Transverse colon (tissue), 4 donors: Measurements from ENCODE around the gene SERHL2. TPM values are rescaled to one million over a fixed set of nuclear protein-coding genes. Genes with fewer than 3 reads are reported as not detected.

Source experiments
- DNase-seq: peaks from one replicate; pipeline ENCODE4 v3.0.0-alpha.2; 2019
- H3K27ac ChIP-seq, 4 donors: fragments of 200-600 bp; sonication (generic); 2 replicates each; pipeline ENCODE4 v1.5.1; 2016 to 2018; ENCODE audit warnings: inconsistent platforms in 4 of 4
- H3K27me3 ChIP-seq: fragments of 200-600 bp; sonication (generic); 2 replicates; pipeline ENCODE4 v1.5.1; 2017; ENCODE audit warnings: inconsistent platforms
- H3K36me3 ChIP-seq, 4 donors: fragments of 200-600 bp; sonication (generic); 2 replicates each; pipeline ENCODE4 v1.5.1; 2017 to 2019; ENCODE audit warnings: inconsistent platforms in 4 of 4
- H3K4me1 ChIP-seq, 4 donors: fragments of 200-600 bp; sonication (generic); 2 replicates each; pipeline ENCODE4 v1.5.1; 2017 to 2020; ENCODE audit warnings: inconsistent platforms in 4 of 4
- H3K4me3 ChIP-seq, 4 donors: fragments of 200-600 bp; sonication (generic); 1 replicate in 1 of 4; 2 replicates in 3 of 4; pipeline versions ENCODE4 v1.5.1 to v1.6.1; 2017 to 2019; ENCODE audit warnings: inconsistent platforms in 4 of 4
- H3K9me3 ChIP-seq, 2 donors: fragments of 200-600 bp; sonication (generic); 2 replicates each; pipeline ENCODE4 v1.5.1; 2017 to 2019; ENCODE audit warnings: inconsistent platforms in 2 of 2
- EP300 ChIP-seq: sonication (generic); formaldehyde crosslinking; IDR thresholded peaks from one replicate; pipeline ENCODE4 v1.6.1; 2017; ENCODE audit warnings: antibody characterized with exemption, low read depth
- POLR2A ChIP-seq: fragments of 450-650 bp; IDR thresholded peaks from one replicate; pipeline ENCODE4 v1.6.1; 2016; ENCODE audit warnings: antibody characterized with exemption, mild to moderate bottlenecking, moderate library complexity
- POLR2AphosphoS5 ChIP-seq, 3 donors: sonication (generic); formaldehyde crosslinking; IDR thresholded peaks; one replicate each; pipeline ENCODE4 v1.6.1; 2016; ENCODE audit warnings: antibody characterized with exemption in 3 of 3
- WGBS, 2 donors: methylation state at CpG; one replicate each; pipeline ENCODE4 v1.1.5; 2018; ENCODE audit warnings: low coverage in 1 of 2; 5-methylcytosine and 5-hydroxymethylcytosine counted together
- in situ Hi-C, 4 donors: fragments of 200-750 bp; cut with MboI; loops; one replicate each; pipeline versions ENCODE4 v1.15.0 to v1.15.1; 2017; ENCODE audit warnings: low sequenced_read_pairs in 3 of 4, low pct_ligation_motif_present in 1 of 4, low pct_unique_long_range_greater_than_20kb in 1 of 4
- intact Hi-C: fragments of 100-400 bp; cut with DNase I; formaldehyde crosslinking; loops from one replicate; pipeline ENCODE4 v1.15.1; 2023; ENCODE audit warnings: low total_unique reads
- total RNA-seq, 4 donors: library from RNA; depleted of rRNA; stranded (reverse); fragments of >200 nt; gene quantifications; one replicate each; pipeline ENCODE4 v1.1.0, GENCODE V29; 2016
- TF ChIP-seq, protein P1 (sequence below), 5 experiments: fragments of 200-600 bp in 3 of 5; fragments of 450-650 bp in 2 of 5; sonication (generic) in 3 of 5; IDR thresholded peaks; 1 replicate in 2 of 5; 2 replicates in 3 of 5; pipeline ENCODE4 v1.5.1; 2016 to 2017; ENCODE audit warnings: antibody characterized with exemption in 5 of 5, inconsistent platforms in 3 of 5, mild to moderate bottlenecking in 2 of 5, moderate library complexity in 1 of 5

Gene SERHL2
- total RNA-seq, 4 donors from 2014 or later: 0.95 to 2.0 TPM; not detected in 2

DNA sequence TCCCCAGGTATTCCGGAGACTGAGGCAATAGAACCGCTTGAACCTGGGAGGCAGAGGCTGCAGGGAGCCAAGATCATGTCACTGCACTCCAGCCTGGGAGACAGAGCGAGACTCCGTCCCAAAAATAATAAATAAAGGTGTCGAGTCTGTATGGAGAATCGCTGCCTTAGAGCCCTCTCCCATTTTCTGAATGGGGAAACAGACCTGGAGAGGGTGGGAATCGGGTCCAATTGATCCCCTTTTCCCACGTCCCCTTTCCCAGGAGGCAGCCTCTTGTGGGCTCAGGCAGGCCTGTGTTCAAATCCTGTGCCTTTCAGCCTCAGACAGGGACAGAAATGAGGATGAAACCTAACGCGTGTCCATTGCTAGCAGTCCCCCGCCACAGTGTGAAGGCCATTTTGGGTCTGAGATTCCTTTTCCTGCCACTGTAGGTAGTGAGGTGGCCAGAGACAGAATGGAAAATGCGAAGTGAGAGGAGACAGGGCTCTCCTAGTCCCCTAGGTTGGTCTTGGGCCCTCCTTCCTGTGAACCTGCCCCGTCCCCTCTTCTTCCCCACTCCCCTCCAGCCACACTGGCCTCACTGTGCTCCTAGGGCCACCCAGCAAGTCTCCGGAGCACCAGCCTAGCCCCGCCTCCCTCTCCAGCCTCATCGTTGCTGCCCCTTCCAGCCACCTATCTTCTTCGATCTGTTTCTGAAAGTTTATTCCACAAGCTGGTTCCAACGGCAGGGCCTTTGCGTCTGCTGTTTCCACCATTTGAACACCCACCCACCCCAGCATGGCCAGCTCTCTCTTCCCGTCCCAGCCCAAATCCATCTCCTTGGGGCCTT is 63.6 kb downstream of the SERHL2 start:
- H3K27me3 ChIP-seq: no peaks in the 10 kb centered on the region
- no peaks in the 10 kb centered on the region for H3K9me3 ChIP-seq
- TF ChIP-seq POLR2AphosphoS5 (IDR thresholded peaks at IDR 0.05): peak in 1 of 3 donors; percentile 12
- TF ChIP-seq POLR2A: no peak
- peak overlapping the region; percentile 93 to 98 (median 96) for H3K27ac ChIP-seq
- in situ Hi-C loops: no loop called here
- H3K4me1 ChIP-seq: peaks cover 35 to 67% (median 58%) of the 10 kb centered on the region in 4 donors
- DNase-seq: no peak
- WGBS, 2 donors: 20 to 75% methylated on average over 1 to 20 of the region's 20 CpGs
- H3K4me3 ChIP-seq: no peak overlapping the region
- no peaks in the 10 kb centered on the region for H3K36me3 ChIP-seq
- intact Hi-C loops: no loop called here

DNA sequence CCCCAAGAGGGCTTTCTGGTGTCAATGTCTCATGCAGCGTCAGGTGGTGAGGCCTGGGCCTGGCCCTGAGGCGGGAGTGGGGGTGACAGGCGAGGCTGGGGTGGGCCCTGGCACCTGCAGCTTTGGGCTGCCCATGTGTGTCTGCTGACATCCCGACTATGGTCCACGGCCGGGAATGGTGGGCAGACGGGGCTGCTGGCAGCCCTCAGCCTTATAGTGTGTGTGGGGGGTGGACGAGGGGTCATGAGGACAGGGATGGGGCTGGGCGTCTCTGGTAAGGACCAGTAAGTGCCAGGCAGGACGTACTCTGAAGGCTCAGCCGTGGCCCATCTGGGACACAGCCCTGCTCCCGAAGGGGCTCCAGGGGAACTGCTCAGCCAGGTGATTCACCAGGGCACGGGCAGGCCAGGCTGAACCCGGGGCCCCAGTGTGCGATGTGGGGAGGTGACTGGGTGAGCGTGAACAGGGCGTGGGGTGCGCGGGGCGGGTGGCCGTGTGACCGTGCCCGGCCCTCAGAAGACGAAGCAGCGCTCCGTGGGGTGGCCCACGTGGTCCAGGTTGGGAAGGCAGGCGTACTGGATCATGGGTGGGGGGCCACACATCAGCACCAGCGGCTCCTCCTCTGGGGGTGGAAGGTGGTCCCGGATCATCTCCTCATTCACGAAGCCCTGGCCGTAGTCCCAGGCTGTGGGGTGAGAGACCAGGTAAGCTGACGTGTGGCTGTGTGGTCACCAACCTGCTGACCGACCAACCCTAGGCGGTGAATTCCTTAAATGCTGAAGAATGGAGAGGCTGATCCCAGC is 65.7 kb downstream of the SERHL2 start:
- peak overlapping the region; percentile 82 to 88 (median 85) for H3K27ac ChIP-seq
- TF ChIP-seq POLR2A (no peak), EP300 (no peak), POLR2AphosphoS5 (IDR thresholded peaks at IDR 0.05) (no peak)
- TF ChIP-seq, protein P1, sequence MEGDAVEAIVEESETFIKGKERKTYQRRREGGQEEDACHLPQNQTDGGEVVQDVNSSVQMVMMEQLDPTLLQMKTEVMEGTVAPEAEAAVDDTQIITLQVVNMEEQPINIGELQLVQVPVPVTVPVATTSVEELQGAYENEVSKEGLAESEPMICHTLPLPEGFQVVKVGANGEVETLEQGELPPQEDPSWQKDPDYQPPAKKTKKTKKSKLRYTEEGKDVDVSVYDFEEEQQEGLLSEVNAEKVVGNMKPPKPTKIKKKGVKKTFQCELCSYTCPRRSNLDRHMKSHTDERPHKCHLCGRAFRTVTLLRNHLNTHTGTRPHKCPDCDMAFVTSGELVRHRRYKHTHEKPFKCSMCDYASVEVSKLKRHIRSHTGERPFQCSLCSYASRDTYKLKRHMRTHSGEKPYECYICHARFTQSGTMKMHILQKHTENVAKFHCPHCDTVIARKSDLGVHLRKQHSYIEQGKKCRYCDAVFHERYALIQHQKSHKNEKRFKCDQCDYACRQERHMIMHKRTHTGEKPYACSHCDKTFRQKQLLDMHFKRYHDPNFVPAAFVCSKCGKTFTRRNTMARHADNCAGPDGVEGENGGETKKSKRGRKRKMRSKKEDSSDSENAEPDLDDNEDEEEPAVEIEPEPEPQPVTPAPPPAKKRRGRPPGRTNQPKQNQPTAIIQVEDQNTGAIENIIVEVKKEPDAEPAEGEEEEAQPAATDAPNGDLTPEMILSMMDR (IDR thresholded peaks at IDR 0.05): no peak
- no peak overlapping the region for H3K4me3 ChIP-seq
- DNase-seq: peak; percentile 16
- no peaks in the 10 kb centered on the region for H3K9me3 ChIP-seq
- in situ Hi-C loops: no loop called here
- peaks cover 33 to 63% (median 59%) of the 10 kb centered on the region in 4 donors for H3K4me1 ChIP-seq
- intact Hi-C loops: no loop called here
- H3K27me3 ChIP-seq: no peaks in the 10 kb centered on the region
- WGBS, 2 donors: 91% methylated on average over 26 of the region's 35 CpGs; no CpG with 5 or more reads in 1 of the 2 donors
- H3K36me3 ChIP-seq: no peaks in the 10 kb centered on the region

DNA sequence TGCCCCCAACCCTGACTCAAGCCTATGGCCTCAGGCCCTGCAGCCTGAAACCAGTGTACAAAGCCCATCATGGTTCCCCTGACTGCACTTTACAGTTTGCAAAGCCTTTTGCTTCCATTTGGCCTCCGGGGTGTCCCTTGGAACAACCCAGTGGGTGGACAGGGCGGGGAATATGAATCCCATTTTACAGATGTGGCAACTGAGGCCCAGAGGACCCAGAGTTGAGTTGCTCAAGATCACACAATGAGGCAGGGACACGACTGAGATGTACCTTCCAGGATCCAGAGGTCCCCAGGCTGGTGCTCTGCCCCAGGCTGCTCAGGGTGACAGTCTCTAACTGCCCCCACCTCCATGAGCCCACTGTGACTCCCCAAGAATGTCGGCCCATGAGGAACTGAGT is 66.3 kb downstream of the SERHL2 start:
- H3K27ac ChIP-seq: peak overlapping the region; percentile 82 to 88 (median 85)
- no peak for DNase-seq
- no peaks in the 10 kb centered on the region for H3K9me3 ChIP-seq
- in situ Hi-C loops: no loop called here
- no peaks in the 10 kb centered on the region for H3K27me3 ChIP-seq
- no peaks in the 10 kb centered on the region for H3K36me3 ChIP-seq
- TF ChIP-seq, protein P1 (IDR thresholded peaks at IDR 0.05): no peak
- TF ChIP-seq POLR2A (no peak), EP300 (no peak), POLR2AphosphoS5 (IDR thresholded peaks at IDR 0.05) (no peak)
- no peak overlapping the region for H3K4me3 ChIP-seq
- peaks cover 36 to 63% (median 59%) of the 10 kb centered on the region in 4 donors for H3K4me1 ChIP-seq
- WGBS, 2 donors: 87% methylated on average over 3 of the region's 4 CpGs; no CpG with 5 or more reads in 1 of the 2 donors
- intact Hi-C loops: no loop called here

DNA sequence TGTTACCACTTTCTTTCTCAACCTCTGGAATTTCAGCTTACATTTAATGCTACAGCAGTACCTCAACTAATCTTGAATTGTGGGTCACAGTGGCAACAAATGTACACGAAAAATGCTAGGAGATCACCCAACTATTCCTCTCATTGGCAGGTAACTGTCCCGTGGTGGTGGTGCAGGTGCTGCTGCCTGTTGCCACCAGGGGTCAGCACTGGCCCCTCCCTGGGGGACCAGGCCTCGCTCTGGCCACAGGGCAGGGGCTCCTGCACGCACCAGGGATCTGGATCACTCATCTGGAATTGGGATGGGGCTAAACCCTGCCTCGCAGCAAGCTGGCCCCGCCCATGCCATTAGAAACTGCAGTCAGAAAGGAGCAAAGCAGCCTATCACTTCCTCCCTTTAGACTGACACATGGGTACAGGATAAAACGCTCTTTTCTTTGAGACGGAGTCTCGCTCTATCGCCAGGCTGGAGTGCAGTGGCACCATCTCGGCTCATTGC is 67.8 kb downstream of the SERHL2 start:
- 35% methylated on average over 11 of the region's 11 CpGs; no CpG with 5 or more reads in 1 of the 2 donors for WGBS, 2 donors
- Histone ChIP-seq H3K9me3 (no peaks in the 10 kb centered on the region), H3K27me3 (no peaks in the 10 kb centered on the region), H3K4me3 (no peak overlapping the region), H3K4me1 (peaks cover 32 to 50% (median 49%) of the 10 kb centered on the region in 4 donors), H3K27ac (peak overlapping the region; percentile 82 to 88 (median 85)), H3K36me3 (peaks cover 0 to 11% (median 4%) of the 10 kb centered on the region in 4 donors)
- in situ Hi-C loops: no loop called here
- TF ChIP-seq EP300 (no peak), POLR2A (no peak), POLR2AphosphoS5 (IDR thresholded peaks at IDR 0.05) (peak in 2 of 3 donors; percentile 6 to 21)
- TF ChIP-seq, protein P1 (IDR thresholded peaks at IDR 0.05): peak; percentile 85 to 94 (median 89)
- intact Hi-C loops: no loop called here
- peak; percentile 80 for DNase-seq
